NCI-H2171 treated with DMSO at 0.1 percent for 48 hours (cell line): Measurements from ENCODE around the gene CYB561D1.

Experiments
- DNase-seq: peaks from one replicate; lab custom pipeline; 2025; lab: John Stamatoyannopoulos, UW

CYB561D1 gene

DNA sequence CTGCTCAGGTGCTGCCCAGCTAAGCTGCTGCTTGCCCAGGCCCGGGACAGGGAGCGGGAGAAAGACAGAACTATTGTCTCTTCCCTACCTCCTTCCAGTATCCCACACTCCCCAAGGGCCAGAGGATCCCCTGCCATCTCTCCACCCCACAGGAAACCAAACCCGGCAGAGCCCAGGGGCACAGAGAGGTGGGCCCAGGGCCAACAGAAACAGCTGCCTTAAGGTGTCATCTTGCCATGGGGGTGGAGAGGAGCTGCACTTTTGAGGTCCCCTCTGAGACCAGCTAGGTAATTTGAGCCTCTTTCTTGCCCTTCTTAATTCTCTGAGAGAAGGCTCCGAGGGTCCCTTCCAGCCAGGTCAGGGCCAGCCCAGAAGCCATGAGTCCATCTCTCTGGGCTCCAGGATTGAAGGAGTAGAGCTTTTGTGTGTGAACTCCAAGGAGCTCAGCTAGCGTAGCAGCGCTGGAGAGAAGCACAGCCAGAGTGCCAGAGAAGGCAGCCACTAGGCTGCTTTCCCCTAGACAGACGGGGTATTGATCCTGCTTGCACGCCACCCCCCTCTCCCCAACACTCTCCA is 36.1 kb downstream of the CYB561D1 start:
- DNase-seq = peak; percentile 98

DNA sequence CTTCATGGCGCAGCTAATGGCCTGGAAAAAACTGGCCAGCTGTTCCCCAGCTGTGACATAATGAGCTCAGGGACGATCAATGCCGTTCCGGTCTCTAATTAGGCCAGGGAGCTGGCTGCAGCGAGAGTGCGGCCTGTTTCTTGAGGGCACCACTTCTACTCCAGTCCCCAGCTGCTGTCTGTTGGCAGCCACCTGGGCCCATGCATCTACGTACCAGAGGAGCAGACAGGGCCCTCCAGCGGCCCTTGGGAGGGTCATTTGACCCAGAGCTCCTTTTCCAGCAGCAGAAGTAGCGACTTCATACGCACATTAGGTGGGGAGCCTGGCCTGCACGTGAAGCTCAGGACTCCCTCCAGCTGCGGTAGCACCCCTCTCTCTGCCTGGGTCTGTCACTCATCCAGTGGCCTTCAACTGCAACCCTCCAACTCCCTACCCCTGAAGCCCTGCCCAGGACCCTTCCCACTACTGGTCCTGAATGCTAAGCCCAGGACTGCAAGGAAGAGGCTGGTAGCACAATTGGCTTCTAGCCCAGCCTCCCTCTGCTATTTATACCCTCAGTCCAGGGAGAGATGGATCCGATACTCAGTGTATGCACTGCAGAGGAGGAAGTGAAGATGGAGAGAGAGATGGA is 36.7 kb downstream of the CYB561D1 start:
- DNase-seq = peak; percentile 98

DNA sequence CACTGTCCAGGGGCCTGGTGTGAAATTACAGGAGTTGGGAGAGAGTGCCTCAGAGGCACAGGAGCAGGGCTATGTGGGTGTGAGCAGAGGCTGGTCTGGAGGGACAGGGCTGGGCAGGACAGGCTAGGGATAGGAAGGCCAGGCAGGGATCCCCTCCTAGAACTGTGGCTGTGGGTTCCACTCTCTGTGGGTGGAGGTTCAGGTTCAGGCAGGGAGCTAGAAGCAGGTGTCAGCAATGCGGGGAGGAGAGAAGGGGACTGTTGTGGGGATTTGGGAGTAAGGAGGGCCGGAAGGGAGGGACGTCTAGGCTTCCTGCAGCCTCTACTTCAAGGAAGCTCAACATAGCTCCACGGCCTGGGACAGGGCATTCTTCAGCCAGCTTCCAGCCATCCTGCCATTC is 37.5 kb downstream of the CYB561D1 start:
- DNase-seq = no peak

DNA sequence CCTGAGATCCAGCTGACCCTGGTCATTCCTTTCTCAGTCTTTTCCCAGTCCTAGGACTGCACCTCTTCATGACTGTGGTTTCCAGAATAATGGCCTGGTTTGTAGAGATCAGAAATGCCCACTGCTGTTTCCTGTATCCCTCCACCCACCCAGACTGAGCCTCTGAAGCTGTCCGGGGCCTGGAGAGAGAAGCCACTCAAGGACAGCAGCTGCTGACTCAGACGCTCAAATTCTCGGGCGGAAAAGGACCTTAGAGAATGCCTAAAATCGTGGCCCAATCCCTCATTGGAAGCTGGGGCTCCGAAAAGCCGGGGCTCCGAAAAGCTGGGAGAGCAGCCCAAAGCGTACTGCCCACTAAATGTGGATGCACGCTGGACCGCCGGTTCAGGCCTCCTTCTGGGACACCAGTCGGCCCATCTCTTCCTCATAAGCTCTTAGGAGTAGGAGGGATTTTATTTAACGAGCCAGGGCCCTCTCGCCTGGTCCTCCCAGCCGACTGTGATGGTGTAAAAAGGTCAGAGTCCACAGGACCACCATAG is 38.0 kb downstream of the CYB561D1 start:
- no peak for DNase-seq

DNA sequence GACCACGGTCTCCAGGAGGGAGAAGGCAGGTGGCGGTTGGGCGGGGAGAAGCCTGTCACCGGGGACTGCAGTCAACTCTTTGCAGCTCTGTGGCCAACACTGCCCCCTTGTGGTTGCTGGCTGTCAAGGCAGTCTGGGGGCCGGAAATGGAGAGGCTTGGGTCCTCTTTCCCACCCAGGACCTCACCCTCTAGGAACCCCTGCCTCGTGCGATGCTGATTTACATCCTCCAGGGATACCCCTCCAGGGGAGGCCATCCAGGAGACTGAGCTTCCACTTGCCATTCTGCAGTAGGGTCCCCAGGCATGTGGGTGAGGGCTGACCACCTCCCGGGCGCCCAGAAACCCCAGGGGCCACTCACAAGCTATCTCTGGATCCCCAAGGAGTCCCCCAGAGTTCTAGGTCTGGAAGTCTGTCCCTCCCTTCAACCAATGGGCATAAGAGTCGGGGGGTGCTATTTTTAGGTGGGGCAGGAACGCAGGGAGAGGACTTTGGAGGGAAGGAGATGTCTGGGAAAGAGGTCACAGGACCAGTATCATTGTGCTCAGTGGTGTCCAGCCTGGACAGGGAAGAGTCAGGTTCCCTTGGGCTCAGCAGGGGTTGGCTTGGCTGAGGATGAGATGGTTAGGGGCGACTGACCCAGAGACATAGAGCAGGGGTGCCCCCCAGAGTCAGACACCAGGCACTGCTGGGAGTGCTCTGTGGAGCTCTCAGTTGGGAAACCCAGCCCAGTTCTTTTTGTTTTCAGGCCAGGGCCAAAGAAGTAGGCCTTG is 38.7 kb downstream of the CYB561D1 start:
- peak; percentile 78 for DNase-seq

DNA sequence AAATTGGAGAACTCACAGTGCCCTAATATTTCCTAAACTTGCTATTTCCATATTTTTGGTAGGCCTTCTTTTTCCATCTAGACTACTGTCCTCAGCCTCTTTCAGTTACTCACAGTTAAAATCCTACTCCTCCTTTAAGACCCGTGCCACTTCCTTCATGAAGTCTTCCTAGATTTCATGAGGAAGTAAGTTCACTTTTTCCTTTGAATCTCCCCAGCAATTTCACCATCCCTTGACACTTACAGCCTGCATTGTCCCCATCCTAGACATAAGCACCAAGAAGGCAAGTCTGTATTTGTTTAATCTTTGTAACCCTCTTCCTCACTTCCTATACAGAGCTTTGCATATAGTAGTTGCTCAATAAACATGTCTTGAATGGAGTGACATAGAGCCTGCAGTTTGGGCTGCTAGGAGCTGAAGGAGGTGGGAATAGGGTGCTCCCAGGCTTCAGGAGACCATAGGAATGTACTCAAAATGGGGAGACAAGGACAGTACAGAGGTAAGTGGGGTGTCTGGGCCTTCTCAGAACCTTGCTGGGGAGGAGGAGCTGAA is 40.5 kb downstream of the CYB561D1 start:
- no peak for DNase-seq

DNA sequence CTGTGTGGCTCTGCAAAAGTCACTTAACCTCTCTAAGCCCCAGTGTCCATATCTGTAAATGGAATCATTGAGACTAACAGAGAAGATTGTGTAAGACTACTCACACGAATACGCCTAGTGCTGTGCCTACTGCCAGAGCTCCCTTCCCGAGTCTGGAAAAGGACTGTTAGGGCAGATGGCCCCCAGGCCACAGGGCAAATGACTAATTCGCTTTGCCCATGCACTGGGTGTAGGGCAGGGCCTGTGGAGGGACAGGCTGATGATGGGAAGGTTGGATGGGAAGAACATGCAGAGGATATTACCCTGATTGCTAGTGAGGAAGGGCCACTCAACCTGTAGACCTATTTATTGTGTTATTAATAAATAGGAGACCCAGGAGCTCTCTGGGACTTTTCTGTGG is 41.6 kb downstream of the CYB561D1 start:
- DNase-seq = no peak

DNA sequence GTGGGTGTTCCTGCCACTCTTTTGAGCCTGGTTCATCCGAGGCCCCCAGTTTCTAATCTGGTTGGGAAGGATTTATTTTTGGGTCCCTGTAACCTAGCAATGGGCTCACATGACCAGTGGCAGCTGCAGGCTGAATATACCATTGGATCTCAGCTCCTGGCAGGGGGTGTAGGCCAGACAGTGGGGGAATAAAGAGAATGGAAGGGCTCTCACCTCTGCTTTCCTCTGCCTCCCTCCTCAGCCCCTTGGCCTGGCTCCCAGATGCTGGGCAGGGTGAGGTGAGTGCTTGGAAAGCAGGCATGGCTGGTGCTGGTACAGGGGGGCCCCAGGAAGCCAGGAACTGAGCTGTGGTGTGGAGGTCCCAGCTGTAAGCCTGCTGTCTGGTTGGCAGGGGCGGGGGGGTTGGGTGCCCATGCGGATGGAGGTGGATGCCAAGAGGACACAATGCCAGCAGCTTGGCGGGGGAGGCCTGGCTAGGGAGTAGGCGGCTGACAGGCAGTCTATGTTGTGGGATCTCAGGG is 42.1 kb downstream of the CYB561D1 start:
- peak; percentile 36 for DNase-seq

DNA sequence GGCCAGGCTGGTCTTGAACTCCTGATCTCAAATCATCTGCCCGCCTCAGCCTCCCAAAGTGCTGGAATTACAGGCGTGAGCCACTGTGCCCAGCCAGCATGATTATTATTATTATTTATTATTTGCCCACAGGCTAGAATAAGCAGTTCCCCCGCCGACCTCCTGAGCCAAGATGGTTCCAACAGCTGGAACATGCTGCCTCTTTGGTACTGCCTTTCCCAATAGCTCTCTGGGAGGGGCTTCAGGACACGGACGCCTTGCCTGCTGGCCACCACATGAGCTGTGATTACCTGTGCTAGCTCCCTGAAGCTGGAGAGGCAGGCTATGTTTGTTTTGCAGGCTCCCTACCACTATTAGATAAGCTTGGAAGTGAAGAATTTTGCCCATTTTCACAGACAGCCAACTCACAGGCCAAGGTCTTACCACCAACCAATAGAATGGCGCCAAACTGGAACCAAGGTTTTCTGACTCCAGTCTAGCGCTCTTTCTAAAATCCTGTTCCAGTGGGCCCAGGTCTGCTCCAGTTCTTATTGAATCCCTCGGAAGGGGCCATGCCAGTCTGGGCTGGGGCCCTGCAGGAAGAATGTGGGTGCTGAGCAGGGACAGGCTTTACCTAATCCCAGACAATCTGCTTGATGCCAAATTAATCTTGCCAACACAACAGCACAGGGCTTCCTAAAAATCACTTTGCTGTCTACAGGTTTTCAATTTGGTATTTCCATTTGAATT is 43.7 kb downstream of the CYB561D1 start:
- no peak for DNase-seq

DNA sequence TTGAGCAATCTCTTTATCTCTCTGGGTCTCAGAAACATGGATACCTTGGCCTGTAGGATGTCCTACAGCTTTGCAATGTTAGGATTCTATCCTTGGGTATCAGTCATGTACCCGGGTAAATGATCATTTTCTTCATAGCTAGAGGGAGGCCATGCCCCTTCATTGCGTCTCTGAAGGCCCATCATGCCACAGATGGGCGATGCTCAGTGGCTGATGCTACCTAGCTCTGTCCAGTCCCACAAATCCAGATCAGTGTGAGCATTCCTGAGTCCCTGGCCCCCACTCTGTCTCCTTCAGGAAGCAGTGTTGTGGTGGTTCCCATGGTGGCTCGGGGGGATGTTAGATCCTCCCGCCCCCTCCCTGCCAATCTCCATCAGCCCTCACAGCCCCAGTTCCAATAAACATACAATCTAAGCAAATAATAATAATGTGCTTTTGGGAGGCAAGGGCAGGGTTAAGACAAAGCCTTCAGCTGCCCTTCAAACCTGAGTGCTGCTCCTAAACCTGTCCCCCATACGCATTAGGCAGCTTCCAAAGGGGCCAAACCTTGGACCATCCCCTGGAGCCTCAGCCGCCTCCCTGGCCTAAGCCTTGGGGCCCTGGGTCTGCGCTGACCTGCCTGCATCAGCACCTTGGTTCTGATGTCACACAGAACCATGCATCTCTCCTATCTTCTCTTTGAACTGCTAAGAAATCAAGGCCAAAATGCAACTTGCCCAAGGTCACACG is 45.1 kb downstream of the CYB561D1 start:
- DNase-seq = no peak

DNA sequence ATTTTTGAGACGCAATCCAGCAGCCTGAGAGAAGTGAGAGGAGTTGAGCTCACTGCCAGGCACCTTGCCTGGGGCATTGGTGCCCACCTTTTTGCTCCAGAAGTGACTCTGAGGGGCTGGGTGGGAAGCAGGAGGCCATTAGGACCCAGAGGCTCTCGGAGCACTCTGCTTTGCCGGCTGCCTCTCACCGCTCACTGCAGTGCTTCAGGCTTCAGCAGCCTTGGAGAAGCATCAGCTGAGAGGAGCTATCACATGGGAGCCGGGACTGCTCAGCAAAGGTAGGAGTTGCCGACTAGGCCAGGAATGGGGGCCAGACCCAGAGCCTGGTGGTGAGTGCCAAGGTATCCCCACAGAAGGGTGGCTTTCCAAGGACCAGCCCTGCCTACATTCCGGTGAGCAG is 45.8 kb downstream of the CYB561D1 start, which contains the start of gene GPR61:
GPR61 (plus strand) TSS at position 197 of the 400 bp plus-strand sequence. CDS start 3,151 bp downstream, outside the sequence.
- no peak for DNase-seq

DNA sequence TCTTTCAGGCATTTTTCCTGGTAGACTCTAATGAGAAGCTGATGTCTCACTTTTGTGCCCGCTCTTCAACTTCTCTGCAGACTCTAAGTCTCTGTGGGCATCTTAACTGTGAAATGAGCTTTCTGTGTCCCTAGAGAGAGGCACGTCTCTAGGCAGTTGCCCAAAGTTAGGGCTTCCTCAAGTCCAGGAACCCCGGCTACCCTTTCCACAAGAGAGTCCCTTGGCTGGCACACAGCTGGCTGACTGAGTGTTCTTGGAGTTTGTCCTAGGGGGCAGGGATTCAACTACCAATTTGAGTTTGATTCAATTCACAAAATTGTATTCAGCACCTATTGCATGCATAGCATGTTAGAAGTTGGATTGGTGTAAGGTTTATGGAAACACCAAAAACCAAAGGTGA is 47.2 kb downstream of the CYB561D1 start:
- no peak for DNase-seq

DNA sequence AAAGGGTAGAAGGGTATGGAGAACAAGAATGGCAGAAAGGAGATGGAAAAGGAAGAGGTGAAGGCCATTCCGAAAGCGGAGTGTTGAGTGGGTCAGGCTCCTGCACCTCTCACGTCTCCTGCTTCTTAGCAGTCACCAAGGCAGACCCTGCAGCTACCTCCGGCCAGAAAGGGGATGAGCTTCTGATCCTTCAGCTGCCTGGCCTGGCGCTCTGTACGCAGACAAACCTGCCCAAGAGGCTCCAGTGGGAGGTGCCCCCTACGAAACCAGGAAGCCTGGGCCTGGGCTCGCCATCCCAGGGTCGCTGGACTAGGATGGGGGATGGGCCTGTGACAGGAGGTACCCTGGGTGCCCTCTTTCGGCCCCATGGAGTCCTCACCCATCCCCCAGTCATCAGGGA is 48.8 kb downstream of the CYB561D1 start:
- DNase-seq = no peak

DNA sequence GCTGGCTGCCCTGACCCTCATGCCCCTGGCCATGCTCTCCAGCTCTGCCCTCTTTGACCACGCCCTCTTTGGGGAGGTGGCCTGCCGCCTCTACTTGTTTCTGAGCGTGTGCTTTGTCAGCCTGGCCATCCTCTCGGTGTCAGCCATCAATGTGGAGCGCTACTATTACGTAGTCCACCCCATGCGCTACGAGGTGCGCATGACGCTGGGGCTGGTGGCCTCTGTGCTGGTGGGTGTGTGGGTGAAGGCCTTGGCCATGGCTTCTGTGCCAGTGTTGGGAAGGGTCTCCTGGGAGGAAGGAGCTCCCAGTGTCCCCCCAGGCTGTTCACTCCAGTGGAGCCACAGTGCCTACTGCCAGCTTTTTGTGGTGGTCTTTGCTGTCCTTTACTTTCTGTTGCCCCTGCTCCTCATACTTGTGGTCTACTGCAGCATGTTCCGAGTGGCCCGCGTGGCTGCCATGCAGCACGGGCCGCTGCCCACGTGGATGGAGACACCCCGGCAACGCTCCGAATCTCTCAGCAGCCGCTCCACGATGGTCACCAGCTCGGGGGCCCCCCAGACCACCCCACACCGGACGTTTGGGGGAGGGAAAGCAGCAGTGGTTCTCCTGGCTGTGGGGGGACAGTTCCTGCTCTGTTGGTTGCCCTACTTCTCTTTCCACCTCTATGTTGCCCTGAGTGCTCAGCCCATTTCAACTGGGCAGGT is 49.5 kb downstream of the CYB561D1 start:
- DNase-seq = no peak

DNA sequence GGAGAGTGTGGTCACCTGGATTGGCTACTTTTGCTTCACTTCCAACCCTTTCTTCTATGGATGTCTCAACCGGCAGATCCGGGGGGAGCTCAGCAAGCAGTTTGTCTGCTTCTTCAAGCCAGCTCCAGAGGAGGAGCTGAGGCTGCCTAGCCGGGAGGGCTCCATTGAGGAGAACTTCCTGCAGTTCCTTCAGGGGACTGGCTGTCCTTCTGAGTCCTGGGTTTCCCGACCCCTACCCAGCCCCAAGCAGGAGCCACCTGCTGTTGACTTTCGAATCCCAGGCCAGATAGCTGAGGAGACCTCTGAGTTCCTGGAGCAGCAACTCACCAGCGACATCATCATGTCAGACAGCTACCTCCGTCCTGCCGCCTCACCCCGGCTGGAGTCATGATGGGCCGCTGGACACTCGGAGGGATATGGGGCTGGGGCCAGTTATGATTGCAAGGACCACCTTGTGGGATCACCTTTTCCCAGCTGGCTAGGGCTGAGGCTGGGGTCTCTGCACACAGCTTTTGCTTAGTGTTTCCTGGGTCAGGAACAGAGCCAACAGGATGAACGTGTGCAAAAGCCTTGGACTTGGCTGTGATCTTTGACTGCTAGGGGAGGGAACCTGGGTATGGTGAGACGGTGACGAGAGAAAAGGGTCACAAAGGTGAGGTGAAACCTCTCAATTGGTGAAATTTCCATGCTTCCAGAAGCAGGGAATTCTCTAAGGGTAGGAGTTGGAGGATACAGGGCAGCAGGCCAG is 50.3 kb downstream of the CYB561D1 start:
- no peak for DNase-seq

DNA sequence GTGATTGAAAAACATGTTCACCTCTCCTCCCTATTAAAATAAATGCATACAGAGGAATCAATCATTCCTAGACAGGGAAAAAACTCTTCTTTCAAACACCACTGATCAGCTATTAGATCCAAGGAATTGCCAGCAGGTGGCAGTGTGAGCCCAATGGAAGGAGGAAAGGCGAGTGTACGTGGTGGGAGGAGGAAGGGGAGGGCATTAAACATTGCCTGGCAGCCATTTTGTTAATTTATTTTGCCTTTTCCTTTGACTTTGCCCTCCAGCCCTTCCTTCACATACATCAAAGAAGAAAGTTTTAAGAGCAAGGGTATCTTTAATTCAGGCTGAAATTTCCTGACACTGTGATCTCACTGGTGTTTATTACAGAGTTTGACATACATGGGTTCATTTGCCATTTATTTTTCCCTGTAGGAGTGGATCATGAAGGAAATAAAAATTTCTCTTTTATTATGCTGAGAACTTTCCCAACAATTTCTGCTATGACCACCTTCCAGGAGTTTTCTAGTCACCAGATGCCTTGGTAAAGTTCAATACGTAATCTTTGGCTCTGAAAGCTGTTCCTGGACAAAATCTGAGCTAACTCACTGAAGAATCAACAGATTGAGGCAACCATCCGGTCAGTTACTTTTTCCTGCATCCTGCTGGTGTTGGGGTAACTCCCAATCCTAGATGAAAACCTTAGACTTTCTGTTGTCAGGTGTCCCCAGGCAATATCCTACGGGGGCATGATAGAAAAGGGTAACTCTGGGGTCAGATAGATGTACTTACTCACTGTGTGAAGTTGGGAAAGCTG is 52.6 kb downstream of the CYB561D1 start:
- DNase-seq = peak; percentile 91

DNA sequence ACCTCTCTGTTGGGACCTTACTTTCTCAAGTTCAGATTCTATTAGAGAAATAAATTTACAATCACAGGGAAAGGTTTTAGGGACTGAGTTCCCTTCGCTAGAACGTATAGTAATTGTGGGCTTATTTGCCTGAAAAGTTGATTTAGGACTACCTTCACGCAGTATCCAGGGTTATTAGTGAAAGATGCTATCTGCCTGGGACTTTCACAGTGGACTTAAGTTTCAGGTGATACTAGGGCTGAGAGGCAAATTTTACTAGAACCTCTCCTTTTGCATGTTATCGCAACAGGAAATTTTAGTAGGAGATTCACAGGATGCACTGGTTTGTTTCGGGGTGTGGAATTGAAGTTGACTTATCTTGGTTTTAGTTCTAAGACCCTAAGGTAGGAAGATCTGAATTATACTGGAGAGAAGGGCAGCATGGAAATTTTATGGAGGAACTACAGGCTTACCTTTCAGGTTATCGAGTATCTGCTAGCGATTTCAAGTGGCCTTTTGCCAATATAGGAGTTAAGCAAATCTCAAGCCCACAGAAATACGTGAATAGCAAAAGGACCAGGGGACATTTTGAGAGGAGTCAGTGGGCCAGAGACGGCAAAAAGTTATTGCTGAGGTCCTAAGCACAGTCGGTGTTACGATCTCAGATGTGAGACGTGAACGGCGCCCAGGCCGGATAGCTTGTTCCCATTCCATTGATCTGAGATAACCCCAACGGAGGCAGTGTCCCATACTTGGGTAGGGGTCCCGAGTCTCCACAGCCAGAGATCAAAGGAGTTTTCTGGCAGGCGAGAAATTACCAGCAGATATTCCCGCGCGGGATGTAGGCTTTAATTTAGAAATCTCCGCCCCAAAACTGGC is 53.8 kb downstream of the CYB561D1 start:
- DNase-seq = peak; percentile 46
